ENCODE measurements around the gene JAG1.

Gene JAG1

GRCh38 chr20:10659651-10660601 is 13.9 kb downstream of the JAG1 start:
- H3K36me3 ChIP-seq (ENCODE audit: control insufficient read depth, insufficient read depth, low read length): peaks cover 62% of the 10 kb centered on the region

GRCh38 chr20:10658876-10659632 is 14.7 kb downstream of the JAG1 start:
- no peak overlapping the region for H3K27ac ChIP-seq (ENCODE audit: low read depth, low read length)
- peaks cover 62% of the 10 kb centered on the region for H3K36me3 ChIP-seq (ENCODE audit: control insufficient read depth, insufficient read depth, low read length)
- no peaks in the 10 kb centered on the region for H3K27me3 ChIP-seq (ENCODE audit: control insufficient read depth, insufficient read depth, low read length)
- no peak overlapping the region for H3K4me3 ChIP-seq (ENCODE audit: low read depth, low read length)
- H3K9me3 ChIP-seq (ENCODE audit: control insufficient read depth, insufficient read depth, low read length): no peaks in the 10 kb centered on the region
- no peak overlapping the region for H3K9ac ChIP-seq (ENCODE audit: low read depth, low read length)
- H3K4me1 ChIP-seq (ENCODE audit: control insufficient read depth, insufficient read depth, low read length): peaks cover 64% of the 10 kb centered on the region

More at GRCh38 chr20:10659651-10660601, 13.9 kb downstream of the JAG1 start:
- no peaks in the 10 kb centered on the region for H3K9me3 ChIP-seq (ENCODE audit: control insufficient read depth, insufficient read depth, low read length)
- H3K27ac ChIP-seq (ENCODE audit: low read depth, low read length): peak overlapping the region; percentile 24
- H3K4me3 ChIP-seq (ENCODE audit: low read depth, low read length): no peak overlapping the region; the same call in 1 of the 2 replicates
- no peaks in the 10 kb centered on the region for H3K27me3 ChIP-seq (ENCODE audit: control insufficient read depth, insufficient read depth, low read length)
- peaks cover 64% of the 10 kb centered on the region for H3K4me1 ChIP-seq (ENCODE audit: control insufficient read depth, insufficient read depth, low read length)
- H3K9ac ChIP-seq (ENCODE audit: low read depth, low read length): no peak overlapping the region

- H3K27me3 ChIP-seq (ENCODE audit: control insufficient read depth, insufficient read depth, low read length): no peaks in the 10 kb centered on the region
- no peak overlapping the region for H3K9ac ChIP-seq (ENCODE audit: low read depth, low read length)
- H3K36me3 ChIP-seq (ENCODE audit: control insufficient read depth, insufficient read depth, low read length): peaks cover 62% of the 10 kb centered on the region
- H3K4me1 ChIP-seq (ENCODE audit: control insufficient read depth, insufficient read depth, low read length): peaks cover 63% of the 10 kb centered on the region
- H3K27ac ChIP-seq (ENCODE audit: low read depth, low read length): no peak overlapping the region
- no peak overlapping the region for H3K4me3 ChIP-seq (ENCODE audit: low read depth, low read length)
- H3K9me3 ChIP-seq (ENCODE audit: control insufficient read depth, insufficient read depth, low read length): no peaks in the 10 kb centered on the region
These were observed 15.6 kb downstream of the JAG1 start for GRCh38 chr20:10658051-10658823.

GRCh38 chr20:10657453-10657852 is 16.3 kb downstream of the JAG1 start:
- Histone ChIP-seq H3K4me3 (ENCODE audit: low read depth, low read length) (no peak overlapping the region), H3K9me3 (ENCODE audit: control insufficient read depth, insufficient read depth, low read length) (no peaks in the 10 kb centered on the region), H3K9ac (ENCODE audit: low read depth, low read length) (no peak overlapping the region), H3K36me3 (ENCODE audit: control insufficient read depth, insufficient read depth, low read length) (peaks cover 56% of the 10 kb centered on the region), H3K4me1 (ENCODE audit: control insufficient read depth, insufficient read depth, low read length) (peaks cover 63% of the 10 kb centered on the region), H3K27ac (ENCODE audit: low read depth, low read length) (no peak overlapping the region), H3K27me3 (ENCODE audit: control insufficient read depth, insufficient read depth, low read length) (no peaks in the 10 kb centered on the region)

GRCh38 chr20:10655720-10656669 is 17.8 kb downstream of the JAG1 start:
- Histone ChIP-seq H3K27ac (ENCODE audit: low read depth, low read length) (no peak overlapping the region), H3K27me3 (ENCODE audit: control insufficient read depth, insufficient read depth, low read length) (no peaks in the 10 kb centered on the region), H3K36me3 (ENCODE audit: control insufficient read depth, insufficient read depth, low read length) (peaks cover 54% of the 10 kb centered on the region), H3K4me3 (ENCODE audit: low read depth, low read length) (no peak overlapping the region), H3K9me3 (ENCODE audit: control insufficient read depth, insufficient read depth, low read length) (no peaks in the 10 kb centered on the region), H3K4me1 (ENCODE audit: control insufficient read depth, insufficient read depth, low read length) (peaks cover 62% of the 10 kb centered on the region), H3K9ac (ENCODE audit: low read depth, low read length) (no peak overlapping the region)

GRCh38 chr20:10654630-10655029 is 19.2 kb downstream of the JAG1 start:
- H3K9ac ChIP-seq (ENCODE audit: low read depth, low read length): no peak overlapping the region
- H3K9me3 ChIP-seq (ENCODE audit: control insufficient read depth, insufficient read depth, low read length): no peaks in the 10 kb centered on the region
- peaks cover 52% of the 10 kb centered on the region for H3K36me3 ChIP-seq (ENCODE audit: control insufficient read depth, insufficient read depth, low read length)
- peaks cover 62% of the 10 kb centered on the region for H3K4me1 ChIP-seq (ENCODE audit: control insufficient read depth, insufficient read depth, low read length)
- no peaks in the 10 kb centered on the region for H3K27me3 ChIP-seq (ENCODE audit: control insufficient read depth, insufficient read depth, low read length)
- H3K27ac ChIP-seq (ENCODE audit: low read depth, low read length): peak overlapping the region; percentile 26
- H3K4me3 ChIP-seq (ENCODE audit: low read depth, low read length): no peak overlapping the region

- Histone ChIP-seq H3K4me3 (ENCODE audit: low read depth, low read length) (no peak overlapping the region), H3K27ac (ENCODE audit: low read depth, low read length) (peak overlapping the region; percentile 3), H3K9me3 (ENCODE audit: control insufficient read depth, insufficient read depth, low read length) (no peaks in the 10 kb centered on the region), H3K9ac (ENCODE audit: low read depth, low read length) (no peak overlapping the region), H3K27me3 (ENCODE audit: control insufficient read depth, insufficient read depth, low read length) (no peaks in the 10 kb centered on the region), H3K36me3 (ENCODE audit: control insufficient read depth, insufficient read depth, low read length) (peaks cover 56% of the 10 kb centered on the region), H3K4me1 (ENCODE audit: control insufficient read depth, insufficient read depth, low read length) (peaks cover 64% of the 10 kb centered on the region)
These were observed 19.6 kb downstream of the JAG1 start for GRCh38 chr20:10654250-10654610.

- peak overlapping the region; percentile 3 for H3K27ac ChIP-seq (ENCODE audit: low read depth, low read length)
- peaks cover 56% of the 10 kb centered on the region for H3K36me3 ChIP-seq (ENCODE audit: control insufficient read depth, insufficient read depth, low read length)
- no peak overlapping the region for H3K4me3 ChIP-seq (ENCODE audit: low read depth, low read length)
These were observed 20.1 kb downstream of the JAG1 start for GRCh38 chr20:10653599-10654249.

GRCh38 chr20:10652660-10653261 is 21.0 kb downstream of the JAG1 start:
- Histone ChIP-seq H3K4me3 (ENCODE audit: low read depth, low read length) (no peak overlapping the region), H3K36me3 (ENCODE audit: control insufficient read depth, insufficient read depth, low read length) (peaks cover 56% of the 10 kb centered on the region), H3K27me3 (ENCODE audit: control insufficient read depth, insufficient read depth, low read length) (no peaks in the 10 kb centered on the region), H3K9me3 (ENCODE audit: control insufficient read depth, insufficient read depth, low read length) (no peaks in the 10 kb centered on the region), H3K4me1 (ENCODE audit: control insufficient read depth, insufficient read depth, low read length) (peaks cover 79% of the 10 kb centered on the region), H3K9ac (ENCODE audit: low read depth, low read length) (no peak overlapping the region; the same call in 1 of the 2 replicates), H3K27ac (ENCODE audit: low read depth, low read length) (no peak overlapping the region)

More at GRCh38 chr20:10653599-10654249, 20.1 kb downstream of the JAG1 start:
- no peaks in the 10 kb centered on the region for H3K9me3 ChIP-seq (ENCODE audit: control insufficient read depth, insufficient read depth, low read length)
- no peak overlapping the region for H3K9ac ChIP-seq (ENCODE audit: low read depth, low read length)
- H3K4me1 ChIP-seq (ENCODE audit: control insufficient read depth, insufficient read depth, low read length): peaks cover 69% of the 10 kb centered on the region
- no peaks in the 10 kb centered on the region for H3K27me3 ChIP-seq (ENCODE audit: control insufficient read depth, insufficient read depth, low read length)

Measured in HUES48 (cell line).